ENCODE measurements around the gene PTPRU.

PTPRU gene

GRCh38 chr1:29364101-29364678 is 127.9 kb downstream of the PTPRU start:
- no peak for DNase-seq (ENCODE audit: low read depth, low spot score)

- no peak for DNase-seq (ENCODE audit: low read depth, low spot score)
Measured at GRCh38 chr1:29365906-29366670, 129.8 kb downstream of the PTPRU start.

- DNase-seq (ENCODE audit: low read depth, low spot score) = no peak
Measured at GRCh38 chr1:29368936-29369932, 132.9 kb downstream of the PTPRU start.

- no peak for DNase-seq (ENCODE audit: low read depth, low spot score)
Measured at GRCh38 chr1:29370067-29370466, 133.7 kb downstream of the PTPRU start.

DNA sequence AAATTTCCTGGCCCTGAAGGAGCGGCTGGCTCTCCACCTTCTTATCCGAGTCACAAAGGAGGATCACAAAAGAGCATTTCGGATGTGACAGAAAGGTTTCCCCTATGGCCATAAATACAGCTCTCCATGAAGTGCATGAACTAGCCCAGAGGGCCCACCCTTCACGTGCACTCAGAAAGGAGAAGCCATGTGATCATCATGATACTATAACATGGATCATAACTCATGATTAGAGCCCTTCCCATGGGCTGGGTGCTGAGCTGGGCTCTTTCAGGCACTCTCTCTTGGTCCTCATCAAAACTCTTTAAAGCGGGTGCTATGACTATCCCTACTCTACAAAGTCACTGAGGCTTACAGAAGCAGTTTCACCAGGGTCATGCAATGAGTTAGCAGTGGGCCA is 135.0 kb downstream of the PTPRU start:
- DNase-seq (ENCODE audit: low read depth, low spot score) = no peak

GRCh38 chr1:29372108-29372507 is 135.8 kb downstream of the PTPRU start:
- no peak for DNase-seq (ENCODE audit: low read depth, low spot score)
